HepG2 (cell line): Measurements from ENCODE around the gene C1QTNF12. TPM values are rescaled to one million over a fixed set of nuclear protein-coding genes. Genes with fewer than 3 reads are reported as not detected.

Experiments used
- ATAC-seq: fragments of 200-7000 bp; cut with Tn5 transposase; 3 replicates; pipeline ENCODE4 v1.9.1; 2020; ENCODE audit warnings: mild to moderate bottlenecking, moderate library complexity
- BruUV-seq: library from RNA; stranded (reverse); fragments of 400-500 nt; replicated peaks from 2 replicates; lab custom pipeline; 2021; lab: Mats Ljungman, UMichigan
- CTCF ChIA-PET: fragments of 300-600 bp; formaldehyde crosslinking; extraction: SDS; loops from one replicate; lab custom pipeline; 2021; ENCODE audit warnings: low total read pairs, inconsistent platforms, low intra/inter-chr PET ratio; lab: Yijun Ruan, JAX
- POLR2A ChIA-PET: fragments of 350-600 bp; sonication (Branson Sonifier 250); formaldehyde crosslinking; loops from one replicate; lab custom pipeline; 2020; ENCODE audit warnings: antibody characterized with exemption, inconsistent platforms; lab: Yijun Ruan, JAX
- DNase-seq: peaks from one replicate; pipeline ENCODE4 v3.0.0-alpha.2; 2015; ENCODE audit warnings: low spot score
- FAIRE-seq: peaks from 3 replicates; lab custom pipeline; 2011; peaks lifted over from hg19 to GRCh38; lab: Jason Lieb, UNC
- H2AFZ ChIP-seq: one replicate; pipeline ENCODE4 v1.6.1; 2011; ENCODE audit warnings: low read length, inconsistent platforms
- H3K27ac ChIP-seq: fragments of 300-600 bp; 3 replicates; pipeline ENCODE4 v1.8.0; 2011; ENCODE audit warnings: mixed run types, mild to moderate bottlenecking, mixed read lengths, low read length, inconsistent platforms; ENCODE audit not compliant: insufficient read depth; ENCODE audit errors: extremely low read length
- H3K27me3 ChIP-seq, 2 experiments: fragments of 200-600 bp in 1 of 2; 2 replicates in 1 of 2; 3 replicates in 1 of 2; pipeline versions ENCODE4 v1.6.0 to v1.8.0; 2011; ENCODE audit warnings: low read length in 2 of 2, mild to moderate bottlenecking in 2 of 2, moderate library complexity in 2 of 2, inconsistent platforms in 1 of 2; ENCODE audit not compliant: insufficient read depth in 2 of 2, control insufficient read depth in 1 of 2
- H3K36me3 ChIP-seq, 2 experiments: fragments of 200-600 bp in 1 of 2; replicated peaks in 1 of 2; 2 replicates in 1 of 2; 3 replicates in 1 of 2; pipeline versions ENCODE4 v1.5.1 to v1.8.0; 2011; ENCODE audit warnings: low read length in 2 of 2, inconsistent platforms in 1 of 2; ENCODE audit not compliant: insufficient read depth in 2 of 2, control insufficient read depth in 1 of 2
- H3K4me1 ChIP-seq: 2 replicates; pipeline ENCODE4 v1.5.1; 2012; ENCODE audit warnings: low read length, inconsistent platforms; ENCODE audit not compliant: insufficient read depth
- H3K4me2 ChIP-seq: 2 replicates; pipeline ENCODE4 v1.6.0; 2011; ENCODE audit warnings: low read depth, low read length, inconsistent platforms
- H3K4me3 ChIP-seq, 3 experiments: fragments of 200-600 bp in 1 of 3; sonication (generic), shearing (Covaris generic) in 1 of 3; replicated peaks in 1 of 3; 2 replicates each; pipeline ENCODE4 v1.5.1; 2011 to 2016; ENCODE audit warnings: low read length in 3 of 3, inconsistent platforms in 2 of 3, low read depth in 2 of 3, mild to moderate bottlenecking in 2 of 3, control low read depth in 1 of 3, mixed read lengths in 1 of 3; ENCODE audit not compliant: insufficient read depth in 1 of 3
- H3K79me2 ChIP-seq: one replicate; pipeline ENCODE4 v1.6.1; 2011; ENCODE audit warnings: low read length, inconsistent platforms; ENCODE audit not compliant: insufficient read depth
- H3K9ac ChIP-seq: 2 replicates; pipeline ENCODE4 v1.6.0; 2011; ENCODE audit warnings: mild to moderate bottlenecking, low read depth, low read length, inconsistent platforms; ENCODE audit not compliant: insufficient read depth
- H3K9me3 ChIP-seq: 2 replicates; pipeline ENCODE4 v1.5.1; 2012; ENCODE audit warnings: mild to moderate bottlenecking, low read length
- H4K20me1 ChIP-seq: 2 replicates; pipeline ENCODE4 v1.6.0; 2011; ENCODE audit warnings: inconsistent platforms, mild to moderate bottlenecking, low read length, moderate library complexity; ENCODE audit not compliant: insufficient read depth
- CTCF ChIP-seq: sonication (generic); formaldehyde crosslinking; IDR thresholded peaks from 2 replicates; pipeline ENCODE4 v1.5.0; 2020; ENCODE audit warnings: mild to moderate bottlenecking, missing genetic modification reagents, moderate library complexity
- EHMT2 ChIP-seq: fragments of 200-600 bp; sonication (generic); IDR thresholded peaks from 2 replicates; pipeline ENCODE4 v1.7.0; 2017; ENCODE audit warnings: antibody characterized with exemption, low read depth, low read length, borderline replicate concordance
- EZH2 ChIP-seq: conservative IDR thresholded peaks from 2 replicates; pipeline ENCODE4 v1.6.1; 2012; ENCODE audit warnings: mild to moderate bottlenecking, low read depth, low read length, moderate library complexity
- HNRNPL ChIP-seq: fragments of 200-400 bp; formaldehyde crosslinking; IDR thresholded peaks from 2 replicates; pipeline ENCODE4 v1.6.1; 2017; ENCODE audit warnings: mild to moderate bottlenecking, low read depth, low read length
- MTF2 ChIP-seq: sonication (generic); formaldehyde crosslinking; IDR thresholded peaks from 2 replicates; pipeline ENCODE4 v1.5.0; 2020; ENCODE audit warnings: missing genetic modification reagents, borderline replicate concordance
- NFE2 ChIP-seq: sonication (generic); formaldehyde crosslinking; IDR thresholded peaks from 2 replicates; pipeline ENCODE4 v1.4.0; 2020; ENCODE audit warnings: missing genetic modification reagents
- PRPF4 ChIP-seq: fragments of 200-400 bp; formaldehyde crosslinking; IDR thresholded peaks from 2 replicates; pipeline ENCODE4 v1.6.1; 2016; ENCODE audit warnings: low read length, low read depth; ENCODE audit not compliant: poor library complexity, severe bottlenecking
- ZFP37 ChIP-seq: sonication (generic); formaldehyde crosslinking; IDR thresholded peaks from 2 replicates; pipeline ENCODE4 v1.4.0; 2020; ENCODE audit warnings: missing genetic modification reagents, borderline replicate concordance
- ZNF570 ChIP-seq: sonication (generic); formaldehyde crosslinking; IDR thresholded peaks from 2 replicates; pipeline ENCODE4 v1.4.0; 2020; ENCODE audit warnings: mild to moderate bottlenecking, missing genetic modification reagents, borderline replicate concordance
- ZNF75D ChIP-seq: sonication (generic); formaldehyde crosslinking; IDR thresholded peaks from 2 replicates; pipeline ENCODE4 v1.8.1; 2023; ENCODE audit warnings: missing genetic modification reagents, mild to moderate bottlenecking, borderline replicate concordance
- WGBS: methylation state at CpG from one replicate; pipeline ENCODE4 v1.1.6; 2017; ENCODE audit warnings: low lambda C conversion rate; 5-methylcytosine and 5-hydroxymethylcytosine counted together
- in situ Hi-C: cut with HindIII; loops from 2 replicates; pipeline ENCODE4 v1.10.0; 2017; ENCODE audit warnings: low pct_unique_long_range_greater_than_20kb; ENCODE audit not compliant: extremely low pct_ligation_motif_present
- intact Hi-C: fragments of 100-400 bp; cut with micrococcal nuclease; formaldehyde crosslinking; loops from one replicate; pipeline ENCODE4 v1.10.0; 2022; ENCODE audit not compliant: unreplicated experiment
- polyA plus RNA-seq, 8 experiments: library from polyadenylated mRNA; depleted of rRNA in 3 of 8; stranded (reverse) in 7 of 8; unstranded in 1 of 8; fragments of >200 nt; fragmentation: Illumina TruSeq in 4 of 8; extraction: Trizol in 4 of 8; gene quantifications; 2 replicates each; pipeline versions ENCODE4 v1.2.1 to v1.2.3, GENCODE V29; 2011 to 2016; ENCODE audit warnings: low read depth in 4 of 8, missing spikeins in 1 of 8, mixed read lengths in 1 of 8; ENCODE audit not compliant: insufficient read depth in 1 of 8
- total RNA-seq, 5 experiments: library from RNA; depleted of rRNA; stranded (reverse); fragments of >200 nt; fragmentation: Illumina TruSeq; extraction: Trizol; gene quantifications; 2 replicates each; pipeline ENCODE4 v1.2.3, GENCODE V29; 2016; ENCODE audit warnings: low read depth in 1 of 5

Gene C1QTNF12
- total and polyA plus RNA-seq, 2 of the 13 experiments (the other 11 are each of a cell fraction or from before 2014, with no cell fraction given) = 0.18 to 0.64 TPM

GRCh38 chr1:1206376-1206965, 40.1 kb downstream of the C1QTNF12 start, which contains the start of gene TNFRSF18:
TSS of gene TNFRSF18 (minus strand) at chr1:1206592. CDS start at chr1:1206571, 21 bp downstream.
- Histone ChIP-seq H3K9me3 (no peaks in the 10 kb centered on the region), H3K4me2 (peak within 1 kb of the TSS; percentile 34; the same call in 1 of the 2 replicates), H3K27me3 (peaks cover 18 to 75% of the 10 kb centered on the region in 2 experiments; a peak in 4 of 5 replicates), H3K4me3 (peak within 1 kb of the TSS in 1 of 3 experiments; percentile 18; a peak in 1 of 6 replicates), H3K79me2 (no peaks in the 10 kb centered on the region), H3K4me1 (no peaks in the 10 kb centered on the region), H3K36me3 (no peaks in the 10 kb centered on the region), H2AFZ (no peak within 1 kb of the TSS), H3K27ac (no peak within 1 kb of the TSS), H3K9ac (no peak within 1 kb of the TSS), H4K20me1 (no peaks in the 10 kb centered on the region)
- in situ Hi-C loops (no loop called here), intact Hi-C loops (no loop called here)
- DNase-seq = no peak
- peak; percentile 31 for ATAC-seq
- ChIA-PET POLR2A (no interaction called here), CTCF (no interaction called here)
- WGBS = 14% methylated on average over 12 of the region's 49 CpGs
- no TSS peak for BruUV-seq
- TF ChIP-seq ZFP37 (CRISPR knock-in tag) (no peak), EZH2 (0 out of 2 replicates have a peak, but pooled peaks have one; percentile 82), HNRNPL (0 out of 2 replicates have a peak, but pooled peaks have one; percentile 11), MTF2 (CRISPR knock-in tag) (0 out of 2 replicates have a peak, but pooled peaks have one; percentile 53)
- no peak for FAIRE-seq

- DNase-seq (no peak), ATAC-seq (peak; percentile 10; the same call in 2 of the 3 replicates), FAIRE-seq (no peak)
- peaks cover 18 to 71% of the 10 kb centered on the region in 2 experiments; a peak in 4 of 5 replicates for H3K27me3 ChIP-seq
- POLR2A ChIA-PET = no interaction called here
- no peaks in the 10 kb centered on the region for H3K36me3 ChIP-seq
- no CpG with 5 or more reads among the region's 31 CpGs for WGBS
- no peak overlapping the region for H3K9ac ChIP-seq
- CTCF ChIA-PET = no interaction called here
- no peak overlapping the region for H3K4me3 ChIP-seq
- no peak overlapping the region for H2AFZ ChIP-seq
- 0 out of 2 replicates have a peak, but pooled peaks cover under 1% of the 10 kb centered on the region for H3K4me1 ChIP-seq
- no peaks in the 10 kb centered on the region for H3K9me3 ChIP-seq
- H3K4me2 ChIP-seq = no peak overlapping the region
- intact Hi-C loops = no loop called here
- H4K20me1 ChIP-seq = no peaks in the 10 kb centered on the region
- BruUV-seq = no TSS peak
- no peak overlapping the region for H3K27ac ChIP-seq
- H3K79me2 ChIP-seq = no peaks in the 10 kb centered on the region
- in situ Hi-C loops = no loop called here
- TF ChIP-seq ZNF75D (CRISPR knock-in tag) (no peak), NFE2 (no peak), ZNF570 (CRISPR knock-in tag) (no peak), PRPF4 (no peak), EZH2 (0 out of 2 replicates have a peak, but pooled peaks have one; percentile 80), CTCF (CRISPR knock-in tag) (peak; percentile 49), EHMT2 (no peak)
Measured at GRCh38 chr1:1205769-1206375, 40.6 kb downstream of the C1QTNF12 start.
